ENCODE results near the gene SERPINA1.
"Not testable (repeated sequence)": the region's sequence is repeated elsewhere in the genome, so short reads cannot be mapped to it uniquely, and the experiment has no call there.

The SERPINA1 gene

DNA sequence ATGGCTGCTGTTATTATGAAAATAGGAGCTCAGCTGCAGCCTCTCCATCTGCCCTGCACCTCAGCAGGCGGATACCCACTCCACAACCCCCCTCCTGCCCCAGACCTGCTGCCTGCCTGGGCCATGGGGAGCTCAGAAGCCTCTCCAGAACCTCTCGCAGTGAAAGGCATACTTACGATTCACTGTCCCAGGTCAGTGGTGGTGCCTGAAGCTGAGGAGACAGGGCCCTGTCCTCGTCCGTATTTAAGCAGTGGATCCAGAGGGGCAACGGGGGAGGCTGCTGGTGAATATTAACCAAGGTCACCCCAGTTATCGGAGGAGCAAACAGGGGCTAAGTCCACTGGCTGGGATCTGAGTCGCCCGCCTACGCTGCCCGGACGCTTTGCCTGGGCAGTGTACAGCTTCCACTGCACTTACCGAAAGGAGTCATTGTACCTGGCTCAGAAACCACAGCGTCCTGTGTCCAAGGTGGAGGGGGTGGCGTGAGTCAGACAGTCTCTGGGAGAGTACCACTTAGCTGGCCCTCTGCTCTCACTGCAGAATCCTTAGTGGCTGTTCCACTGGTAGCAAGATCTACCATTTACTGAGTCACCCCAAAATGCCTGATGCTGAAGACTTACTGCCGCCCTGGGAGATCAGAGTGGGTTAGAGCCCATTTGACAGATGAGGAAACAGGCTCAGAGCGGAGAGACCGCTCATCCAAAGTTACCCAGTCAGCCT lies at the start of gene SERPINA1:
Gene SERPINA1, minus strand, starts transcription at position 219 of the 720 bp plus-strand sequence. CDS start 5,365 bp downstream, outside the sequence.
- peak in 1 of 2 experiments; percentile 20 for DNase-seq

- no peak for DNase-seq
Observed at GRCh38 chr14:94428610-94429009, 40.2 kb upstream of the SERPINA1 start.

DNA sequence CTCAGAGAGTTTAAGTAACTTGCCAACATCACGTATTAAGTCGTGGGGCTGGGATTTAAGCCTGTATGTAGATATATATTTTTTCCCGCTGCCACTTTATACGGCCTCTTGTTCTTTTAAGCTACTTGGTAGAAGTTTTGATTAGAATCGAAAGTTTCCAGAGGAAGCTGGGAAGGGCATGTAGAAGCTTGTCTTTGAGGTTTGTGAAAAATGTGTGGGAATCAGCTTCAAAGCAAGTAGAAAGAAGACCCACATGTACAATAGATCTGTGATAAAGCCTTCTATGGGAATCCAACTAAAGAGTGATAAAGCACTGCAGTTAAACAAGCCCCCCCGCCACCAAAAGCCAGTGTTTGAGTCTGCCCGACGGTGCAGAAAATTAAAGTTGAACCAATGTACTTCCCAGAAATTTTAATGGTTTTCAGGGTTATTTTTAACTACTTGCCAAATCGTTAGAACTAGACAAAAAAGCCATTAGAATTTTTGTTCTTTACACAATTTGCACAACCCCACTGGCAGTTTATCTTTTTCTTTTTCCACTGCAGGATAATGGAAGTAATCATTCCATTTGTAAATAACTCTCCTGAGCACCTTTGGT lies 38.7 kb upstream of the SERPINA1 start:
- DNase-seq = no peak

DNA sequence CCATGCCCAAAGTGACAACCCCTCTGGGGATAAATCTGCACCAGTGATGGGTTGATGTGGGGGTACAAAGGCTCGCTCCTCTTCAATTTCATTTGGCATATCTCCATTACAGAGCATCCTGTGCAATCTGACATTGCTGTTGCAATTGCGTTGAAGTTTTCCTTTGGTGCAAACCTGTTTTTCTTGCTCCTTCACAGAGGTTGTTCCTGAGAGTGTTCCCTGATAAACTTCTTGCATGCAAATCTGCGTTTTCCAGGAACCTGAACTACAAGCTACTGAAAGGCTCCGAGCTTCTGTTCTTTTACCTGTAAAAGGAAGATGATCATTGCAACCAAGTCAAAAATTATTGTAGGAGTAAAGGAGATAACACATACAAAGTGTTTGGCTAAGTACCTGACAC lies 38.1 kb upstream of the SERPINA1 start:
- DNase-seq = no peak

DNA sequence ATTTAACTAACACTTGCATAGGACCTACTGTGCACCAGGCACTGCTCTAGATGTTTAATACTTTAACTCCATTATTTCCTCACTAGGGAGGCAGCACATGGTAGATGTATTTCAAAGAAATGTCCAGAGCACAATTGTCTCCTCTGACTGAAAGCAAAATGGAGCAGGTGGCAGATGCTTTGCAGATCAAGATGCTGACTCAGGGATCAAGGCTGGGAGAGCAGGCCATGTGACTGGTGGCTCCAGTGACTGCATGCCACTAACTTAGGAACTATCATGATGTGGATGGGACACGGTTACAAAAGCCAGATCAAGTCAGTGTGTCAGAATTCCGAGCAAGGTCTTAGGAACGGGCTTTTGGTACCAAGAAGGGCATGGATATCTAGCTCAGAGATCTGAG lies 36.0 kb upstream of the SERPINA1 start:
- peak in 1 of 2 experiments; percentile 37 for DNase-seq

DNA sequence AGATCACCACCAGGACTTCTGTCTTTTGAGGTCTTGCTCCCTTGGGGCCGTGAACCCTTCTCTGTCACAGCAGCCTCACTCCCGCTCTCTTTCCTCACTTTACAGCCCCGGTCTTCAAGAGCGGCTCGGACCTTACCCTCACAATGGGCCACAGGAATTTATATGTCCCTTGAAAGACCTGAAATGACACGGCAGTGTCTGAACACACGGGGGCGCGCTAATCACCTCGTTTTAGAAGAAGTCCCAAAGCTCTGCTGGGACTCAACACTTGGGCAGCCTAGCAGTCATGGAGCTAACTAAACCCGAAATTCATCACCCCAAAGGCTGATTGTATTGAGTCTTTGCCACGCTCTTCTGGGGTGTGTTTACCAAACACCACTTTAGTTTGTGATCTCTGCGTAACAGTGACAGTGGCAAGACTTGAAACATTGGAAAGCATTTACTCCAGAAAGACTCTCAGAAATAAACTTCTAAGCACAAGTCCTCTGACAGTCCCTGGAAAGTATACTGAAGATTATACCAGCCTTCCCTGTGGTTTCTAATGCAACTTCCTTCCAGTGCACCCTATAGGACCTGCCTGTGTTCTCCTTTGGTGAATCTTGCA lies 35.2 kb upstream of the SERPINA1 start:
- peak; percentile 74 to 75 for DNase-seq

GRCh38 chr14:94421316-94421715 lies 32.9 kb upstream of the SERPINA1 start:
- DNase-seq = no peak

GRCh38 chr14:94417497-94418205 lies 29.2 kb upstream of the SERPINA1 start:
- not testable (repeated sequence) for DNase-seq

- DNase-seq = no peak
Observed at GRCh38 chr14:94412671-94413638, 24.6 kb upstream of the SERPINA1 start.

DNA sequence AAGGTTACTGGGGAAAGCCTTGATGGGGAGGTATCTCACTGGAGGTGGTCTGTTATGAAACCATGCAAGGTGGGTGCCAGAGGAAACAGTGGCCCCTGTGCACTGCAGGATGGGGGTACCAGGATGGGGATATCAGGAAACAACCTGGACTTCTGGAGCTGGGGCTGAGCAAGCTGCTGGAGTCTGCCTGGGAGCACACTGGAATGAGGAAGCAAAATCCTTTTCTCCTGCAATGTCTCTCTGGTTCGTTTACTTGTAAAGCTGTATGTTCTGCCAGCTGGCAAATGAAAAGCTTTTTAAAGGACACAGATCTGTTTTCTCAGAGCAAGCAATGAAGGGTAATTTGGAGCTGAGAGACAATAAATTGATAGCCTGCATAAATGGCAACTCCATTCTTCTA lies 23.2 kb upstream of the SERPINA1 start:
- no peak for DNase-seq

- not testable (repeated sequence) for DNase-seq
Observed at GRCh38 chr14:94409430-94409829, 21.0 kb upstream of the SERPINA1 start.

DNA sequence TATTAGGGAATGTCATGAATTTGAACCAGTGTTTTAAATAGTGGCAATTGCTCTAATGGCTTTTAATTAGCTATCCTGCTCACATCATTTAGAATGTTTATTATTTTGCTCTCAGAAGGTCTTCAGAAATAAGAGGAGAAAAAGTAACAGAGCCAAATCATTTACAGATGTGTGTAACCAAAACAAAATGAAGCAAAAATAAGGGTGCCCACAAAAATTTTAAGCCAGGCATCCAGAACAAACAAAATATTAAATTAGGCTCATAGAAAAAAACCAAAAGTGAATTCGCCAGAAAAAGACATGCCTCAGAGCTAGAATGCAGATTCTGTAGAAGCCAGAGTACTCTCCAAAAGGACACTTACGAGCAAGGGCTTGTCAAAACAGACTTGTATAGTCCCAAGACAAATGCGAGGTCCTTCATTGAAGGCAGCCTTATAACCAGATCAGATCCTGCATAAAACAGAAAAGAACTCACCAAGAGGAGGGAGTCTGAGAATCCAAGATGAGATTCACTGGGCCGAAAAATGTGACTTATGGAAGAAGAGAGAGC lies 20.2 kb upstream of the SERPINA1 start:
- DNase-seq = no peak

DNA sequence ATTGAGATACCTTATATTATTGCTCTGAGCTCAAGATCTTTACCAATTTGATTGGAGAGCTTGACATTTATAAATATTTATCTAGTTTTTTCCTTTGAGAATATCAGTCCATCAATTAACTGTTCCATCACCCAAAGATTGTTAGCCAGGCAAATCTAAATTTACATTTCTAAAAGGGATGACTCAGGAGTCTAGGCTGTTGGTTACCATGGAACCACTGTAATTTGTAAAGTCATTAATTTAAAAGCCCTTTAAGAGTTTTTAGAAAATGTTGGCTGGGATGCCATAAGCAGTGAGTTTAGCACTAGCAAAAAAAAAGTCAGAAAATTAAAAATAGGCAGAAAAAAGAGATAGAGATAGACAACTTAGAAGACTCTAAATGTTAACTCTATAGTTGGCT lies 19.5 kb upstream of the SERPINA1 start:
- DNase-seq = no peak

DNA sequence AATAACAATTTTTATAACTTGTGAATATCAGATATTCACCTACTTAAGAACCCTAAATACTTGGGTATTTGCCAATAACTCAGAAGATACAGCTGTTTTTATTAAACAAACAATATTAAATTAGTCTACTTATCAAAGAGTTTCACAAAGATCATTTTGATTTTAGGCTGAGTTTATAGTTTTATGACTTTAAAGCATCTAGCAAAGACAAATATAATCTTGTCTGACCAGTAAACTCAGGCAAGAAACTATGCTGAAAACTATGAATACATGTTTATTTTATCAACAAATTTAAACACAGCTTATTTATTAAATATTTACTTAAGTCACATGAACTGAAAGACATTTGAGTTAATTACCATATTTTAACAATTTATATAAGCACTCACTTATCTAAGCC lies 18.5 kb upstream of the SERPINA1 start:
- DNase-seq = no peak

DNA sequence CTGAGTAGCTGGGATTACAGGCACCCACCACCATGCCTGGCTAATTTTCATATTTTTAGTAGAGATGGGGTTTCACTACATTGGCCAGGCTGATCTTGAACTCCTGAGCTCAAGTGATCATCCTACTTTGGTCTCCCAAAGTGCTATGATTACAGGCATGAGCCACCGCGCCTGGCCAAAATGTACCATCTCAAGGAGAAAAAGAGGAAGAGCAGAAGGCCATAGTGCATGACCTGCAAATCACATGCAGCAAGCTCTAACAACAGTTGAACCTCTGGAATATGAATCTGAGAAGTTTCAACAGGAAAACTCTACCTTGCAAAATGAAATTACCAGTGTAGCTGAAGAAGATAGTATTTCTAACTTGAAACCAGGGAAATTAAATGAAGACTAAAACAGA lies 17.1 kb upstream of the SERPINA1 start:
- no peak for DNase-seq

- DNase-seq = no peak
Observed at GRCh38 chr14:94404561-94404960, 16.2 kb upstream of the SERPINA1 start.

DNA sequence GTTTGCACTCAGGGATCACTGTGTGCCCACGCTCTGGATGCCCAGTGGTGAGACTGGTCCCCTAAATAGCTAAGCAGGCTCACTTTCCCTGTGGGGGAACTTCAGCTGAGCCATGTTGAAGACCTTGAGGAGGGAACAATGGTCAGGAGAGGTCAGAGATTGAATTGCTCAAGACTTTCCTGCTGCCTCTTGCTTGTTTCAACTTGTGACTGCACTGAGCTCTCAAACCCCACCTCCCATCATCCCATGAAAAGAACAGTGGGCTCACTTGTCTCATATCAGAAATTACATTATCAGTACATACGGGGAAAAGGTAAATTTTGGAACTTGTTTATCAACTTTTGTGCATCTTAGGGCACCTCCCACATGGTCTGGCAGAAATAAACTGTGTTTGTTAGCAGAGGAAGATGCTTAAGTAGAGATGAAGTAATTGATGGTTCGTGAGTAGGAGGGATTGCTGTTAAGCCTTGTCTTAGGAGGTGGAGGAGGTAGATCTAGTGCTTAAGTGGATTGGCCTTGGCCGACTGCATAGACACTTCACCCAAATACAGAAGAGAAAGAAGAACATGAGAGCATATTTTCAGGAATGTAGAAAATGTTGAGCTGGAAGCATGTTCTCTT lies 15.0 kb upstream of the SERPINA1 start:
- DNase-seq = no peak

GRCh38 chr14:94401083-94401482 lies 12.7 kb upstream of the SERPINA1 start:
- no peak for DNase-seq

GRCh38 chr14:94400422-94400841 lies 12.0 kb upstream of the SERPINA1 start:
- no peak for DNase-seq

DNA sequence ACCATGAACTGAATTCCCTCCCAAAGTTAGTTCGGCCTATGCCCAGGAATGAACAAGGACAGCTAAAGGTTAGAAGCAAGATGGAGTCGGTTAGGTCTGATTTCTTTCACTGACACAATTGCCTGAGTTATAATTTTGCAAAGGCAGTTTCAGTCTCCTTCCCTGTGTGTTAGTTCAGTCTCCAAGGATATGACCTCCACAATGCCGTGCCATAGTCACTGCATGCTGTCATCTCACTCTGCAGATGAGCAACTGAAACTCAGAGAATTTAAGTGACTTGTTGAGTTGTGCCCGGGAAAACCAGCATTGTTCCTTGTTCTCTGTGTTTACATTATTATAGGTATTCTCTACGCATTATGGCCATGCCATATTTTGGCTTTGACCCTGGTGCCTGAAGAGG lies 10.1 kb upstream of the SERPINA1 start:
- no peak for DNase-seq

GRCh38 chr14:94398182-94398479 lies 9.7 kb upstream of the SERPINA1 start:
- no peak for DNase-seq

Data from NCI-H524 (cell line).